ENCODE measurements around the gene JUND.

DNA sequence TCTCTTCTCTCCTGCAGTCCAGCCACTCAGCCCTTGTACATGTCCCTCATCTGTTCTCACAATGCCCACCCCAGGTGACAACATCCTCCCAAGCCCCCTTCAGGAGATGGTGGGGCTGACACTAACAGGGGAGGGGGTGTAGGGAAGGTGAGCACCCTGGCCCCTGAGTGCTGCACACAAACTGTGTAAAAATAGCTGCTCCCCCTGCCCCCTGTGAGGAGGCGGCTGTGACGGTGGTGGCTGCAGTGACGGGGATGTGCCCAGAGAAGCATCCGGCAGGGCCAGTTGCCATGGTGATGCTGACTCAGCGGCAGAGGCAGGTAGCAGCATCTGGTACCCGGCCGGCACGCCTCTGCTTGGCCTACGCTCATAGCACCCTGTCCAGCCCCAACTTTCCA lies 13.0 kb upstream of the JUND start:
- TF ChIP-seq TAF1 (IDR thresholded peaks at IDR 0.05; ENCODE audit: borderline replicate concordance, low read depth, low read length) = no peak
- TF ChIP-seq POLR2AphosphoS5 (IDR thresholded peaks at IDR 0.05; ENCODE audit: low read depth, low read length) = no peak
- no peak for TF ChIP-seq POLR2A (IDR thresholded peaks at IDR 0.05; ENCODE audit: low read depth, low read length)

All from GM12892 (cell line).